Smooth muscle cell (in vitro differentiated cells): Measurements from ENCODE around the gene TNK2. TPM values are rescaled to one million over a fixed set of nuclear protein-coding genes. Genes with fewer than 3 reads are reported as not detected.

ENCODE experiments used
- DNase-seq: peaks from one replicate; lab custom pipeline; 2025; ENCODE audit not compliant: unreplicated experiment; lab: John Stamatoyannopoulos, UW
- H2AFZ ChIP-seq: fragments of 200-600 bp; sonication (generic); 2 replicates; pipeline ENCODE4 v1.6.0; 2016; ENCODE audit warnings: antibody characterized with exemption, low read depth, mild to moderate bottlenecking
- H3F3A ChIP-seq: fragments of 200-600 bp; sonication (generic); 2 replicates; pipeline ENCODE4 v1.6.0; 2017; ENCODE audit warnings: antibody characterized with exemption, low read depth
- H3K27ac ChIP-seq: fragments of 200-600 bp; sonication (generic); 2 replicates; pipeline ENCODE4 v1.5.1; 2016; ENCODE audit warnings: low read depth, mild to moderate bottlenecking
- H3K27me3 ChIP-seq: fragments of 200-600 bp; sonication (generic); 2 replicates; pipeline ENCODE4 v1.6.1; 2016; ENCODE audit warnings: low read depth, mild to moderate bottlenecking
- H3K36me3 ChIP-seq: fragments of 200-600 bp; sonication (generic); 2 replicates; pipeline ENCODE4 v1.5.1; 2016; ENCODE audit warnings: low read depth
- H3K4me1 ChIP-seq: fragments of 200-600 bp; sonication (generic); 2 replicates; pipeline ENCODE4 v1.5.1; 2016; ENCODE audit warnings: low read depth
- H3K4me2 ChIP-seq: fragments of 200-600 bp; sonication (generic); 2 replicates; pipeline ENCODE4 v1.6.0; 2016; ENCODE audit warnings: mild to moderate bottlenecking
- H3K4me3 ChIP-seq: fragments of 200-600 bp; sonication (generic); 2 replicates; pipeline ENCODE4 v1.5.1; 2016; ENCODE audit warnings: mild to moderate bottlenecking
- H3K79me2 ChIP-seq: fragments of 200-600 bp; sonication (generic); 2 replicates; pipeline ENCODE4 v1.6.0; 2016; ENCODE audit warnings: low read depth, mild to moderate bottlenecking
- H3K9ac ChIP-seq: fragments of 200-600 bp; sonication (generic); 2 replicates; pipeline ENCODE4 v1.6.0; 2016; ENCODE audit warnings: low read depth
- H3K9me3 ChIP-seq: fragments of 200-600 bp; sonication (generic); replicated peaks from 2 replicates; pipeline ENCODE4 v1.5.1; 2016; ENCODE audit warnings: low read depth
- H4K20me1 ChIP-seq: fragments of 200-600 bp; sonication (generic); 2 replicates; pipeline ENCODE4 v1.6.0; 2016; ENCODE audit warnings: low read depth
- WGBS: methylation state at CpG from one replicate; pipeline ENCODE4 v1.1.7; 2016; ENCODE audit warnings: low lambda C conversion rate; 5-methylcytosine and 5-hydroxymethylcytosine counted together
- polyA plus RNA-seq: library from polyadenylated mRNA; unstranded; fragments of >200 nt; fragmentation: Nextera tagmentation; extraction: Ambion mirVana; gene quantifications from 2 replicates; pipeline ENCODE4 v1.2.1, GENCODE V29; 2016
- total RNA-seq: library from RNA; depleted of rRNA; stranded (reverse); fragments of >200 nt; gene quantifications from 2 replicates; pipeline ENCODE4 v1.2.3, GENCODE V29; 2014
- TF ChIP-seq, protein P1 (sequence below): fragments of 200-600 bp; sonication (generic); IDR thresholded peaks from 2 replicates; pipeline ENCODE4 v1.5.1; 2017; ENCODE audit warnings: borderline replicate concordance, mild to moderate bottlenecking, antibody characterized with exemption; ENCODE audit not compliant: insufficient read depth, poor library complexity, severe bottlenecking

TNK2 gene
- total and polyA plus RNA-seq, 2 experiments from 2014 or later: 2.8 to 10.6 TPM

DNA sequence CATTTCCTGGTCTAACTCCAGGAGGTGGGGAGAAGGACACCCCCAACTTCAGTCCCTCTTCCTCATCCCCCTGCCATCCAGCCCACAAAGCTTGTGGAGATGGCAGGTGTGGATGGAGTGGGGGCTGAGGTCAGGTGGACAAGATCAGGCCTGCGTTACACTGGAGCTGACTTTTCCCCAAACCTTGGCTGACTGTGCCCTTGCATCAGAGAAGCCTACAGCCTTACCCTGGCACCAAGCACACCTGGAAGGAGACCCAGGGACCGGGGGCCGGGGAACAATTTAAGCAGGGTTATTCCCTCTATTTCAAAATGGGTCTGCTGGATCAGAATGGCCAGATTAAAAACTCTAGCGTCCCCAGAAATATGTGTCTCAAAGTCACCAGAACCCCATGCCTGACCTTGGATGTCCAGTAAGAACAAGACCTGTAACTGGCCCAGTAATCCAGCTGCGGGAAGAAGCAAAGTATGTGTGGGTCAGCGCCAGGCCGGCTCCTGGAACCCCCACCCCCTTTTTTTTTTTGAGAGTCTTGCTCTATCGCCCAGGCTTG is 14.4 kb downstream of the TNK2 start:
- Histone ChIP-seq H3K9me3 (no peaks in the 10 kb centered on the region), H3K4me1 (peaks cover 36% of the 10 kb centered on the region), H3K27me3 (no peaks in the 10 kb centered on the region), H3K79me2 (no peaks in the 10 kb centered on the region), H3K27ac (no peak overlapping the region), H3K4me3 (no peak overlapping the region), H3K9ac (no peak overlapping the region), H3K4me2 (peak overlapping the region; percentile 99), H2AFZ (no peak overlapping the region), H3K36me3 (no peaks in the 10 kb centered on the region), H3F3A (peaks cover 16% of the 10 kb centered on the region), H4K20me1 (peaks cover 24% of the 10 kb centered on the region)
- DNase-seq: no peak
- TF ChIP-seq, protein P1, sequence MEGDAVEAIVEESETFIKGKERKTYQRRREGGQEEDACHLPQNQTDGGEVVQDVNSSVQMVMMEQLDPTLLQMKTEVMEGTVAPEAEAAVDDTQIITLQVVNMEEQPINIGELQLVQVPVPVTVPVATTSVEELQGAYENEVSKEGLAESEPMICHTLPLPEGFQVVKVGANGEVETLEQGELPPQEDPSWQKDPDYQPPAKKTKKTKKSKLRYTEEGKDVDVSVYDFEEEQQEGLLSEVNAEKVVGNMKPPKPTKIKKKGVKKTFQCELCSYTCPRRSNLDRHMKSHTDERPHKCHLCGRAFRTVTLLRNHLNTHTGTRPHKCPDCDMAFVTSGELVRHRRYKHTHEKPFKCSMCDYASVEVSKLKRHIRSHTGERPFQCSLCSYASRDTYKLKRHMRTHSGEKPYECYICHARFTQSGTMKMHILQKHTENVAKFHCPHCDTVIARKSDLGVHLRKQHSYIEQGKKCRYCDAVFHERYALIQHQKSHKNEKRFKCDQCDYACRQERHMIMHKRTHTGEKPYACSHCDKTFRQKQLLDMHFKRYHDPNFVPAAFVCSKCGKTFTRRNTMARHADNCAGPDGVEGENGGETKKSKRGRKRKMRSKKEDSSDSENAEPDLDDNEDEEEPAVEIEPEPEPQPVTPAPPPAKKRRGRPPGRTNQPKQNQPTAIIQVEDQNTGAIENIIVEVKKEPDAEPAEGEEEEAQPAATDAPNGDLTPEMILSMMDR: no peak
- 89% methylated on average over 8 of the region's 8 CpGs for WGBS

DNA sequence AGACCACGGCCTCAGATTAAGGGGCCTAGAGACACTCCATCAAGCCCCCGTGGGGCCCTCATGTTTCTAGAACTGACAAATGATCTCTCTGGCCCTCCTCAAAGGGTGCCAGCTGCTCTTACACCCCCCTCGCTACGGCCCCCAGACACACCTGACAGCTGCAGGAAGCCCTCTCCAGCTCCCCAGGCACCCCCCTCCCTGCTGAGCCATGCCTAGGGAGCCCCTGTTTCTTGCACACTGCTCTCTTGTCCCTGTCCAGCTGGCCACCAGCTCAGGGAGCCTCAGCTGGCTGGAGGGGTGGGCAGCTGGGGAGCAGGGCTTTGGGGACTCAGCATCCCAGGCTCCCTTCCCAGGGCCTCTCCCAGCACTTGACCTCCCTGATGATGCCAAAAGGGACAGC is 14.8 kb downstream of the TNK2 start:
- Histone ChIP-seq H3K4me2 (no peak overlapping the region), H2AFZ (no peak overlapping the region), H3K9ac (no peak overlapping the region), H3K4me1 (peaks cover 36% of the 10 kb centered on the region), H3K9me3 (no peaks in the 10 kb centered on the region), H3K27me3 (no peaks in the 10 kb centered on the region), H3K27ac (no peak overlapping the region), H3F3A (peaks cover 16% of the 10 kb centered on the region), H3K4me3 (no peak overlapping the region), H3K79me2 (no peaks in the 10 kb centered on the region), H3K36me3 (no peaks in the 10 kb centered on the region), H4K20me1 (peaks cover 24% of the 10 kb centered on the region)
- 85% methylated on average over 4 of the region's 4 CpGs for WGBS
- no peak for DNase-seq
- TF ChIP-seq, protein P1: no peak

DNA sequence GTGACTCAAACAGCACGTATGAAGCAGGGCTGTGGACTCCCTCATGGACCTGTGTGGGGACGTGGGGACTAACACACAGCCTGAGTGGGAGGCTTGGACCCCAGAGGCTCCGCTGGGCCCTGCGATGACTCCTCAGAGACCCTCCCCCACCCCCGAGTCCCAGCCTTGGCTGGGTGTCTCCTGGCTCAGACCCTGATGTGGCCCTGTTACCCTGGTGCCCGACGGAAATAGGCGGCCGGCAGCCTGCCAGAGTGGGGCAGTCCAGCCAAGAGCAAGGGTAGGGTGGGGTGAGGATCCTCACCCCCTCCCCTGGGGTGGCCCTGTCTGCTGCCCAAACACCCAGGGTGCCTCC is 15.3 kb downstream of the TNK2 start:
- Histone ChIP-seq H3K27ac (no peak overlapping the region), H3K4me2 (peak overlapping the region; percentile 61), H3K4me1 (peaks cover 36% of the 10 kb centered on the region), H3K9me3 (no peaks in the 10 kb centered on the region), H3K79me2 (no peaks in the 10 kb centered on the region), H4K20me1 (peaks cover 24% of the 10 kb centered on the region), H3K27me3 (no peaks in the 10 kb centered on the region), H3K36me3 (no peaks in the 10 kb centered on the region), H3K4me3 (no peak overlapping the region), H2AFZ (no peak overlapping the region), H3F3A (peaks cover 16% of the 10 kb centered on the region), H3K9ac (no peak overlapping the region)
- TF ChIP-seq, protein P1: no peak
- DNase-seq: no peak
- WGBS: 50% methylated on average over 9 of the region's 9 CpGs

DNA sequence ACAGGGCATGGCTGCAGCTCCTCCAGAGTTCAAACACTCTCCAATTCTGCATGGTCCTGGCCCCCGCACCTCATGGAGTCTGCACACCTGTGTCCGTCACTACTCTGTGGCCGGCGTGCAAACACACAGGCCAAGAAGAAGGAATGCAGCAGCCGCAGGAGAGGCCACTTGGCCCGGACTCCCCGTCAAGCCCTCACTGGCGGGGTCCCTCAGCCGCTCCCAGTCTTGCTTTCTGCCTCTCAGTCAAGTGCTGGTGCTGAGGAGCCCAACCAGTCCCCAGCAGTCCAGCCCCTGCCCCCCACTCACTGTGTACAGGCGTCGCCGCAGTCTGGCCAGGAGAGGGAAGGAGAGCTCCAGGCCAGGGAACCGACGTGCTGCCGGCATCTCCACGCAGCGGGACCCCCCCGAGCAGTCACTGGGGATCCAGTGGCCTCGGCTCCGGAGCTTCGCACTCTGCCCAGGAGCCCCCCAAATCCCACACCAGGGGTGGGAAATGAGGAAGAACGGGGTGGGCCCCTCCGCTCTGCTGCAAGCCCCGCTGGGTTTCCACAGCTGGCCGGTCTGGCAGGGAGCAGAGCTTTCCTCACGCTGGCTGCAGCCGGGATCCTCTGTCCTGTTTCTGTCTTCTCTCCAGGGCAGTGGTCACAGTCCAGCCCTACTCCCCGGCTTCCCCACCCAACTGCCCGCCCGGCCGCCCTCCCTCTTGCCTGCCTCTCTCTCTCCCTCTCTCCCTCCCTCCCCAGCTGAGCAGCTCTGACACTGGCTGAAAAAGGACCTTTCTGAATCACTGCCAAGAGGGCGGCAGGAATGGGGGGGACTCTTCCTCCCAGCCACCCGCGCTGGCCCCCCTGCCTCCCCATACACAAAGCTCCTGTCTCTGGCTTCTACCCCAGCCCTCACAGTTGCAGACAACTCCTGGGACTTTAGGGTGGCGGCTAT is 16.0 kb downstream of the TNK2 start:
- H3K27ac ChIP-seq: no peak overlapping the region
- H3K79me2 ChIP-seq: no peaks in the 10 kb centered on the region
- H3K4me2 ChIP-seq: peak overlapping the region; percentile 61
- peak; percentile 45 for DNase-seq
- no peaks in the 10 kb centered on the region for H3K27me3 ChIP-seq
- peaks cover 24% of the 10 kb centered on the region for H4K20me1 ChIP-seq
- H3K4me1 ChIP-seq: peaks cover 36% of the 10 kb centered on the region
- no peak overlapping the region for H3K9ac ChIP-seq
- no peaks in the 10 kb centered on the region for H3K9me3 ChIP-seq
- TF ChIP-seq, protein P1: no peak
- 77% methylated on average over 27 of the region's 35 CpGs for WGBS
- no peaks in the 10 kb centered on the region for H3K36me3 ChIP-seq
- peaks cover 16% of the 10 kb centered on the region for H3F3A ChIP-seq
- no peak overlapping the region for H3K4me3 ChIP-seq
- H2AFZ ChIP-seq: no peak overlapping the region
